Epithelial cell of proximal tubule (primary cell): Measurements from ENCODE around the gene DCUN1D3. TPM values are rescaled to one million over a fixed set of nuclear protein-coding genes. Genes with fewer than 3 reads are reported as not detected.
"Not testable (repeated sequence)": the region's sequence is repeated elsewhere in the genome, so short reads cannot be mapped to it uniquely, and the experiment has no call there.

Experiments used
- DNase-seq: peaks from one replicate; pipeline ENCODE4 v3.0.0-alpha.2; 2011; ENCODE audit warnings: low read depth
- H3K4me3 ChIP-seq: 2 replicates; pipeline ENCODE4 v1.5.1; 2011; ENCODE audit warnings: low read depth, mild to moderate bottlenecking, low read length
- total RNA-seq: library from RNA; depleted of rRNA; stranded (reverse); fragments of >200 nt; gene quantifications from 2 replicates; pipeline ENCODE4 v1.2.3, GENCODE V29; 2015
- TF ChIP-seq, protein P1 (sequence below): conservative IDR thresholded peaks from 2 replicates; pipeline ENCODE4 v1.5.1; 2012; ENCODE audit warnings: low read depth, mild to moderate bottlenecking, low read length

The DCUN1D3 gene
- total RNA-seq, 1 donor from 2014 or later = 7.5 TPM

DNA sequence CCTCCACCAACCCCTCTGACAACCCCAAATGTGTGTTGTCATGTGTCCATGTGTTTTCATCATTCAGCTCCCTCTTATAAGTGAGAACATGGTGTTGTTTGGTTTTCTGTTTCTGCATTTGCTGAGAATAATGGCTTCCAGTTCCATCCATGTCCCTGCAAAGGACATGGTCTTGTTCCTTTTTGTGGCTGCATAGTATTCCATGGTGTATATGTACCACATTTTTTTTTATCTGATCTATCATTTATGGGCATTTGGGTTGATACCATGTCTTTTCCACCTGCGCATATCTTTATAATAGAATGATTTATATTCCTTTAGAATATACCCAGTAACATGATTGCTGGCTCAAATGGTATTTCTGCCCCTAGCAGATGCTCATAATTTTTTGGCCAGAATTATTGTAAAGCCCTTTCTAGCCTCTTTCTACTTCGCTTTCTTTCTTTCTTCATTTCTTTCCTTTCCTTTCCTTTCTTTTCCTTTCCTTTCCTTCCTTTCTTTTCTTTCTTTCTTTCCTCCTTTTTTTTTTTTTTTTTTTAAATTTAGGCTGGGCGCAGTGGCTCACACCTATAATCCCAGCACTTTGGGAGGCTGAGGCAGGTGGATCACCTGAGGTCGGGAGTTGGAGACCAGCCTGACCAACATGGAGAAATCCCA, 81.1 kb downstream of the DCUN1D3 start:
- TF ChIP-seq, protein P1, sequence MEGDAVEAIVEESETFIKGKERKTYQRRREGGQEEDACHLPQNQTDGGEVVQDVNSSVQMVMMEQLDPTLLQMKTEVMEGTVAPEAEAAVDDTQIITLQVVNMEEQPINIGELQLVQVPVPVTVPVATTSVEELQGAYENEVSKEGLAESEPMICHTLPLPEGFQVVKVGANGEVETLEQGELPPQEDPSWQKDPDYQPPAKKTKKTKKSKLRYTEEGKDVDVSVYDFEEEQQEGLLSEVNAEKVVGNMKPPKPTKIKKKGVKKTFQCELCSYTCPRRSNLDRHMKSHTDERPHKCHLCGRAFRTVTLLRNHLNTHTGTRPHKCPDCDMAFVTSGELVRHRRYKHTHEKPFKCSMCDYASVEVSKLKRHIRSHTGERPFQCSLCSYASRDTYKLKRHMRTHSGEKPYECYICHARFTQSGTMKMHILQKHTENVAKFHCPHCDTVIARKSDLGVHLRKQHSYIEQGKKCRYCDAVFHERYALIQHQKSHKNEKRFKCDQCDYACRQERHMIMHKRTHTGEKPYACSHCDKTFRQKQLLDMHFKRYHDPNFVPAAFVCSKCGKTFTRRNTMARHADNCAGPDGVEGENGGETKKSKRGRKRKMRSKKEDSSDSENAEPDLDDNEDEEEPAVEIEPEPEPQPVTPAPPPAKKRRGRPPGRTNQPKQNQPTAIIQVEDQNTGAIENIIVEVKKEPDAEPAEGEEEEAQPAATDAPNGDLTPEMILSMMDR = no peak
- DNase-seq = no peak
- no peak overlapping the region for H3K4me3 ChIP-seq

DNA sequence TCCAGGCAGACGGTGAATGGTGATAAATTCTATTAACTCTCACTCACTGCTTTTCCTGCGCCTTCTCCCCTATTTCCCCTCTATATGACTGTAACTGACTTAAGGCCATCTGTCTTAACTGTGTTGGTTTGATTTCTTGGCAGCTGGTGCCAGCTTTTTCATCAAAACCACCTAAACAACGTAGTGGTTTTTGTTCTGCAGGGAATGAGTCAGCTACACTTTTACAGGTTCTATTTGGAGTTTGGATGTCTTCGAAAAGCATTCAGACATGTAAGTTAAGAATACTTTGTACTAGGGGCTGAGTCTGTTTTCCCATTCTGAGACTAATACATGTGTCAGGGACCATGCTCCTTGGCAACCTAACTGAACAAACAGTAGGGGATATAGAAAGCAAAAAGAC, 85.4 kb downstream of the DCUN1D3 start:
- TF ChIP-seq, protein P1 = no peak
- DNase-seq = no peak
- no peak overlapping the region for H3K4me3 ChIP-seq

DNA sequence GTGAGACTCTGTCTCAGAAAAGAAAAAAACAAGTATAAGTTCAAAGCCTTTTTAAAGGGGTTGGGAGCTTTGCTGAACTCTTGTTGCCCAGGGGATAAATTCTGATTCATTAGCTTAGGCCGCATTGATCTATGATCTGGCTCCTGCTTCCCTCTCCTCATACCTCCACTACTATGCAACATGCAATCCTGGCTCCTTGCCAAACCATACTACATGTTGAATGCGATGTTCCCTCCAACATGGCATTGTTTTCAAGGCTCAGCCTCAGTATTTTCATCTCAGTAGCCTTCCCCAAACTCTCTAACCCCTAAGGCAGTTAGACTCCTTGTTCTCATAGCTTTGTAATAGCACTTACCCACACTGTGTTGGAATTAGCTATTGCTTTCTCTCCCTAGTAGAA, 87.6 kb downstream of the DCUN1D3 start:
- DNase-seq = no peak
- TF ChIP-seq, protein P1 = no peak
- no peak overlapping the region for H3K4me3 ChIP-seq

DNA sequence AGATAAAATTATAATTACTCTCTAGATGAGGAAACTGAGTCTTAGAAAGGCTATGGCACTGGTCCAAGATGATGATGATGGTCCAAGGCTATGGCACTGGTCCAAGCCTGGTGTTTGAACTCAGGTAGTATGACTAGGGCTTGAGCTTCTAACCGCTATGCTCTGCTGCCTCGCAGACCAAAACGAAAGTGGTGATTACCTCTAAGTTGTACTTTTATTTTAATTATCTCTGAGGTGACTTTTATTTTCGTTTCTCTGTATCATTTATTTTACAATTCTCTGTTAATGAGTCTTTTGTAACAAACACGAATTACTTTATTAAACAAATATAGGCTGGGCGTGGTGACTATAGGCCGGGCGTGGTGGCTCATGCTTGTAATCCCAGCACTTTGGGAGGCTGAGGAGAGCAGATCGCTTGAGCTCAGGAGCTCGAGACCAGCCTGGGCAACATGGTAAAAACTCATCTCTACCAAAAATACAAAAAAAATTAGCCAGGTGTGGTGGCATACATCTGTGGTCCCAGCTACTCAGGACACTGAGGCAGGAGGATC, 88.2 kb downstream of the DCUN1D3 start:
- DNase-seq = no peak
- no peak overlapping the region for H3K4me3 ChIP-seq
- TF ChIP-seq, protein P1 = no peak

DNA sequence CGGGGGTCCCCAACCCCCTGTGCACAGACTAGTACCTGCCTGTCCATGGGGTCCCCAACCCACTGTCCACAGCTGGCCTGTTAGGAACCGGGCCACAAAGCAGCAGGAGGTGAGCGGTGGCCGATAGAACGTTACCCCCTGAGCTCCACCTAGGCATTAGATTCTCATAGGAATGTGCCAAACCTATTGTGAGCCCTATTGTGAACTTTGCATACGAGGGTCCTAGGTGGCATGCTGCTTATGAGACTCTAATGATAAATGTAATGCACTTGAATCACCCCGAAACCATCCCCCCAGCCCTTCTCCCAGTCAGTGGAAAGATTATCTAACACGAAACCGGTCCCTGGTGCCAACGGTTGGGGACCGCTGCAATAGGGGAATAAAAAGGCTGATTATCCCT, 92.3 kb downstream of the DCUN1D3 start:
- no peak for DNase-seq
- no peak overlapping the region for H3K4me3 ChIP-seq
- TF ChIP-seq, protein P1 = no peak

DNA sequence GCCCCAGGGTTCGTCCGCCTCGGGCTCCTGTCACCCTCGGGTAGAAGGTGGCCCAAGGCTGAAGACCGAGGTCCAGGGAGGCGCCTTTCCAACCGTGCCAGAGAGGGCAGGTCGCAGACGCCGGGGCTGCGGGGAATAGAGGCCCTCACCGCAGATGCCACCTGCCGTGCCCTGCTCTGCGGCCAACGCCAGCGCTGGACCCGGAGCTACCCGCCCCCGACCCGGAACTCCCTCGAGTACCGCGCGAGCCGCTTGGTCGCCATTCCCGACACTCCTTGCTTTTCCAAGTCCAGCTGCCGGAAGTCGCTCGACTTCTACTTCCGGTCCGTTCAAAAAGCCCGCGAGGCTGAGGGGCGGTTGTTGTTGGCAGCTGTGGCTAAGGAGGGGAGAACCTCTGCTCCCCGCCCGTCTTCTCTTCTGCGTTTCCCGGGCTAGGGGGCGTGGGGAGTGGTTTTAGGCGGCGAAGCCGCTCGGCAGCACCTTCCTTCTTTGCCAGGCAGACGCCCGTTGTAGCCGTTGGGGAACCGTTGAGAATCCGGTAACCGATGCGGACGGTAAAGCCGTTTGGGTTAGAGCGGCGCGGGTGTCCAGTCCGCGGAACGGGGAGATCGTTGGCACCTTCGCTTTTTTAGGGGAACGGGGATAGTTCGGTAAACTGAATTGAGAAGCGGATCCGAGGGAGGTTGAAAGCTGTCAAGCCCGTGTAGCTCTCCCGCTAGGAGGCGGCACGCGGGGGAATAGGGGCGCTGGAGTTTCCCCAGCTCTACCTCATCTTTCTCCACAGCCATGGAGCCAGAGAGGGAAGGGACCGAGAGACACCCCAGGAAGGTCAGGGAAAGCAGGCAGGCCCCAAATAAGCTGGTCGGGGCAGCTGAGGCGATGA, 93.7 kb downstream of the DCUN1D3 start, which contains the start of the genes ERI2 and REXO5:
ERI2 (minus strand) TSS at position 305 of the 883 bp plus-strand sequence; CDS start at position 263, 42 bp downstream.
REXO5 (plus strand) TSS at position 360 of the 883 bp plus-strand sequence; CDS start at position 787, 427 bp downstream.
- peak within 1 kb of the TSS; percentile 94 for H3K4me3 ChIP-seq
- DNase-seq = peak; percentile 72
- TF ChIP-seq, protein P1 = peak; percentile 66

DNA sequence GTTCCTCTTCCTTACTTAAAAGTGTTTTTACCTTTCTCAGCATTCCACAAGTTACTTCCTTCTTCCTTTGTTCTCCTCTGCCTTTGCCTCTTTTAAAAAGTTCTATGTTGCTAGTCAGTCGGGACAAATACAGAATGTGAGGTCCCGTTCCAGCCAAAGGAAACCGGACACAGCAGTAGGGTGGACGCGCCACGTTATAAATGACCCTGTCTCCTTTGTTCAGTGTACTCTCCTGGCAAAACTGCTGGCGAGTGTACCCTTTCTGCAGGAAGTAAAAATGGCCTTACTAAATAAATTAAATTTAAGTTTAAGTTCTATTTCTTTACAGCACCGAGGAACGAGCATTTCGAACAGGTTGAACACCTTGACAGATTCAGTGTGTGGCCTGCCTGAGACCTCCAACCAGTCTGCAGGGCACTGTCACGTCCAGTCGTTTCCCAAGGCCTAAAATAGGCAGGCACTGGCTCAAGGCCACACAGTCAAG, 94.4 kb downstream of the DCUN1D3 start:
- not testable (repeated sequence) for DNase-seq
- H3K4me3 ChIP-seq = peak overlapping the region; percentile 94
